NK-92 (cell line): Measurements from ENCODE around the gene CD79B.
"Not testable (repeated sequence)": the region's sequence is repeated elsewhere in the genome, so short reads cannot be mapped to it uniquely, and the experiment has no call there.

ENCODE experiments used
- DNase-seq: peaks from one replicate; lab custom pipeline; 2025; ENCODE audit not compliant: unreplicated experiment; lab: John Stamatoyannopoulos, UW

Gene CD79B

DNA sequence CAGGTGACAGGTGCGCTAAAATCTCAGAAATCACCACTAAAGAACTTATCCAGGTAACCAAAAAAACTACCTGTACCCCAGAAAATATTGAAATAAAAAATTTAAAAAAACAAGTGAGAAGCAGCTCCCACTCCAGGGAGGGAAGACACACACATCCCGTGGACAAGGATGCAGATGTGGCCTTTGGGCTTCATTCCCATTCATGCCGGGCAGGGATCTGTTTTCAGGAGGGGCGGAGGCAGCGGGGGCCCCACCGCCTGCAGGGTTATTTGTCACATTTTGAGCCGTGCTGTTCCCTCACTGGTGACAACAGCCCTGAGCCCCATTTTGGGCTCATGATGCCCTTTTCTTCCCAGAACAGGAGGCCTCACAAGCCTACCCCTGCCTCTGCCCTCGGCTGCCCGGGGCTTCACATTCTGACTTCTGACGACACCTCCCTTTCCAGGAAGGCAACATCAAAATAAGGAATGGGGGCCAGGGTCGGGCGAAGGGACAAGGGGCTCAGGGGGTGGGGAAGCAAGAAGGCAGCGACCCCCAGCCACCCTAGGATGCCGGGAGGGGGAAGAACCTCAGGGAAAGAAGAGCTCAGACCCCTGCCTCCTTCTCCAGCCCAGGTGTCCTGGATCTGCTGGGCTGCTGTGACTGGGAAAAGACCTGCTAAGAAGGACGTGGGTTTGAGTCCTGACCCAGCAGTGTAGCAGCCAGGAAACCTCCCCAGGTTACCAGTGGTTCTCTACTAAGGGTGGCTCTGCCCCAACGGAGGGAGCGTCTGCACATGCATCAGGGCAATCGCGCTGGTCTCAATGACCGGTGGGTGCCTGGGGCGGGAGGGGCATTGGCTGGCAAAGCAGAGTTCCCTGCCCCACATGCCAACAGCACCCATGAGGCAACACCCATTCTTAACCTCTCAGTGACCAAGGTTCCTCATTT, 2.3 kb upstream of the CD79B start:
- DNase-seq, result no peak

DNA sequence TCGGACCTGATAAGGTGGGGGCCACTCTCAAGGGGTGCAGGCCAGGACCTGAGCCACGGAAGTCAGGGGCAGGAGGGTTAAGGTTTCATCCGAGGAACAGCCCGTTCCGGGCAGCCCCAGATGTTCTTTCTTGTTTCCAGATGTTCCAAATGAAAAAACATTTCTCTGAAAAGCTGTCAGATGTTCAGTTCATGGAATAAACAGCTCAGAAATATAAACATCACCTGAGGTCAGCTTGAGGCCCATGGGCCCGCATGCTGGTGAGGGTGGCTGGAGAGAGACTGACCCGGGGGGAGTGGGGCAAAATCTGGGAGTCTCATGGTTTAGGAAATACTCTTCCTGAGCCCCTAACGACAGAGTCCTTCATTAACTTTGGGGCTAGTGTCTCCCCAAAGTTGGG, 1.5 kb upstream of the CD79B start:
- no peak for DNase-seq

DNA sequence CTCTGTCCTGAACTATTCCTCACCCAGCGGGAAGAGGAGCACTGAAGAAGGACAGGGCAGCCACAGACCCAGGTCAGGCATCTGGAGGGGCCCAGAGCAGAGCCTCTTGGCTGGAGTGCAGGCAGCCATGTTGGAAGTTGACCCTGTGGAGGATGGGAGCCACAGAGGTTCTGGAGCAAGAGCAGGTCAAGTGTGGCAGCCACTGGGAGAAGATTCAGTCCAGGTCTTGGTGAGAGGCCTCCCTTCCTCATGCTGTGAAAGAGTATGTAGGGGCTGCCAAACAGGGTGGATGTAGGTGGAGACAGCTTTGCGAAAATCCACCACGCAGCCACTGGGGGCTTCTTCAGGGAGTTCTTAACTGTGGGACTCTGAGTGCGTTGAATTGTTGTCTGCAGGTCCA, 590 bp upstream of the CD79B start:
- no peak for DNase-seq

DNA sequence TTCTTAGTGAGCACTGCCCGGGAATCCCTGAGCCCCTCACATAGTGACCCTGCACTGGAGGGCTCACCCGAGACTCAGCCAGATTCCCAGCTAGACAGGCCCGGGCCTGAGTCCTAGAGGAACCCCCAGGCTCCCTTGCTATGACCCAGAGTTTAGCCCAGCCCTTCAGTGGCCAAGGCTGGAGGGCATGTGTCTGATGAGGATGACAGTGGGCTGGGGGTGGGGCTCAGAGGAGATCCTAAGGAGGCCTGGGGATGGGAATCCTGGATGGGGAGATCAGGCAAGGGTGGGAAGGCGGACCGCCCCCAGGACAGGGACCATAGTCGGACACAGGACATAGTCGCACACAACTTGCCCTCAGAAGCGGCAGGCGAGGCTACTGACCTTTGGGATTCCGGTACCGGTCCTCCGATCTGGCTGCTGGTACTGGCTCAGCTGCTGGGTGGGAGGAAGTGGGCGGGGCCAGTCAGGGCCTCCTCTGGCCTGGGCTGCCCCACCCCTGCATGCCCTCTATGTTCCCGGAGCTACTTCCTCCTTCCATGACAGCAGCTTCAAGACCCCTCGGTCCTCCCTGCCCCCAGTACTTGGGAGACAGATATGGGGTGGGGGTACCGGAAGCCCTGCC, 1.1 kb downstream of the CD79B start:
- DNase-seq, result no peak

DNA sequence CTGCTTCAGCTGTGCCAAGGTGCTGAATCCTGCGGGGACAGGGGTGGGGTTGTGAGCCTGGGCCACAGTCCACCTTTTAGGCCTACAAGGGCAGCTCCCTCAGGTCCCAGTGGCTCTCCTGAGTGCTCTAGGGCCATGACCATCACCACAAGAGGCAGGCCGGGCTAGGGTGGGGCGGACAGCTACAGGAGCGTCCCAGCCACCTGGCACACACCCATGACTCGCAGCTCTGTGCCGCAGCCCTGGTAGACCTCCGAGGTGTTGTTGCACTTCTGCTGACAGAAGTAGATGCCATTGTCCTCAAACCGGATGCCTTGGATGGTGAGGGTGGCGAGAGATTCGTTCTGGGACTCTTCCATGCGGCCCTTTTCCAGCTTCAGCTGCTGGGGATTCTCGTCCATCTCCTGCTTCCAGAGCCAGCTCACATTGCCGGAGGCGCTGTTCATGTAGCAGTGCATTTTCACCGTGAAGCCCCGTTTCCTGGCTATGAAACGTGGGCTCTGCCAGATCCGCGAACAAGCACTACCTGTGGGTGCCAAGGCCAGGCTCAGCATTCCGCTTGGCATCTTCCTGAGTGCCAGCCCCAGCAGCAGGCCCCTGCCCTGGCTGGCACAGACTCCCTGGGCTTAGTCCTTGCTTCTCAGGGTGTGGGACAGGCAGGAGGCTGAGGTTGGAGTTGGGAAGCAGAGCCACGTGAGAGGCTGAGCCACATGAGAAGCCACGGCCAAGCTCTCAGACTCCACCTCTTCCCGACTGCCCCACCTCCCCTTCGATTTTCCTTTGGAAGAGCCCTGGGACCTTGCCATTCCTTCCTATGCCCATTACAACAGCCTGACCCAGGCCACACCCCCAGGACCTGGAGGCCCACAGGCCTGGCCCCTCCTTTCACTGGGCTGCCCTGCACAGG, 2.0 kb downstream of the CD79B start:
- no peak for DNase-seq

DNA sequence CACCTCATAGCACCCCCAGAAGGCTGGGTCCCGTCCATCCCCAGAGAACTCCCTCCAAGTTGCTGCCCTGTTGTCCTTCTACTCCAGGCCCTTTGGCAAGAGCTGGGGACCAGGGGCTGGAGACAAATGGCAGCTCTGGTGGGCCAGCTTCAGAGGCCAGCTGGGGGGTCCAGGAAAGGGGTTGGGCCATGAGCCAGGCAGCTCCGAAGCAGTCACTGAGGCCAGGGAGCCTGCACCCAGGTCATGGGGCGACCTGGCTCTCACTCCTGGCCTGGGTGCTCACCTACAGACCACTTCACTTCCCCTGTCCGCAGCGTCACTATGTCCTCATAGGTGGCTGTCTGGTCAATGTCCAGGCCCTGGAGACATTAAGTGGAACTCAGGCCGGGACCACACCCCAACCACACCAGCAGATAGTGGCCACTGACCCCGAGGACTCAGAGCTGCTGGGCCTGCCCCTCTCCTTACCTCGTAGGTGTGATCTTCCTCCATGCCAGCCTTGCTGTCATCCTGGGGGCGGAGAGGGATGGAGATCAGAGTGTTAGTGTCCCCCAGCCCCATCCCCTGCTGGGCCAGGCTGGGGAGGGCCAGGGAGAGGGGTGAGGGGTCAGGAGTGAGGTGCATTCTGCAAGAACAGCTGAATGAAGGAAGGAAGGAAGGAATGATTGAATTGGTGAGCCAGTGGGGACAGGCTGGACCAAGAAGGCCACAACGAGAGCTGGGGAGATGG, 3.0 kb downstream of the CD79B start:
- DNase-seq, result no peak

DNA sequence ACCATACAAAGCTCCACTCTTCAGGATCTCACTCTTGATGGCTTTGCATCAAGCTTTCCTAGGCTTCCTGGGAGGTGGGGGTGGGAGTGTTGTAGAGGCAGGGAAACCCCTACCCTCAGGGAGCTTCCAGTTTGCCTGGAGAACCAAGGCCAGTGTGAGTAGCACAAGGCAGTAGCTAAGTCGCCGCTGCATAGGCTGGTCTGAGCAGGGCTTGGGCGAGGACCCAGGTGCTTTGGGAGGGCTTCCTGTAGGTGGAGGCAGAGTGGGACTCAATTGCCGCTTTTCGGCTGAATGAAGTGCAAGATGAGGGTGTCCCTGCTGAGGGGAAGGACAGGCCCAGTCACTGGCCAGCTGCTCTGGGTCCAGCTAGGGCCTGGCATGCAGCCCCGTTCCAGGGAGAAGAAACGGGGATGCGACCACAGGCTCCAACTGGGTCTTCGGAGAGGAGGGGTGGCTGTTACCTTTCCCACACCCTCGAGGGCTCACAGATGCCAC, 3.9 kb downstream of the CD79B start:
- no peak for DNase-seq

DNA sequence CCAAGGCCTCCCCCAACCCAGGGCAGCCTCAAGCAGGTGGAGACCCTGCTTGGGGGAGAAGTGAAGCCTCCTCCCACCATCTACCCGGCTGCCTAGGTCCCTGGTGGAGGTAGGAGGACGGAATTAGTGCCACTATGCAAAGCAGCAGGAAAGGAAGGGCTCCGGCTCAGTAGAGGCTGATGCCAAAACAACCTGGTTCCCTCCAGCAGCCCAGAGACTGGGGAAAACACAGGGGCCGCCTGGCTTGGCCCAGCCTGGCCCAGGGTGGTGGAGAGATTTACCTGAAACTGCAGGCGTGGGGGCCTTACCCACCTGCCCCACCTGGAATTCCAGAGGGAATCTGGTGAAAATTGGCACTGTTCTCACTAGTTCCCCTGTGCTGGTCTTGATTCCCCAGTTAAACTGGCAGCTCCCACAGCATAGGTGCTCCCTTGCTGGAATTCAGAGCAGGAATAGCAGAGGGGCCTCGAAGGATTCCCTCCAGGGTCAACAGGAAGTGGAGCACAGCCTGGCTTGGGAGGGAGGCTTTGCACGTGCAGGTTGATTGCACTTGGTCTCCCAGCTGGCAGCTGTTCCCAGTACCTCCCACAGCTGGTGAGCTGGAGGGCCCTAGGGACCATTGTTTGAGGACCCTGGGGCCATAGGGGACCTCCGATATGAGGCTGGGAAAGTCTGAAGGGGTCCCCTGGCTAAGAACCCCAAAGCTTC, 4.5 kb downstream of the CD79B start:
- DNase-seq, result no peak

DNA sequence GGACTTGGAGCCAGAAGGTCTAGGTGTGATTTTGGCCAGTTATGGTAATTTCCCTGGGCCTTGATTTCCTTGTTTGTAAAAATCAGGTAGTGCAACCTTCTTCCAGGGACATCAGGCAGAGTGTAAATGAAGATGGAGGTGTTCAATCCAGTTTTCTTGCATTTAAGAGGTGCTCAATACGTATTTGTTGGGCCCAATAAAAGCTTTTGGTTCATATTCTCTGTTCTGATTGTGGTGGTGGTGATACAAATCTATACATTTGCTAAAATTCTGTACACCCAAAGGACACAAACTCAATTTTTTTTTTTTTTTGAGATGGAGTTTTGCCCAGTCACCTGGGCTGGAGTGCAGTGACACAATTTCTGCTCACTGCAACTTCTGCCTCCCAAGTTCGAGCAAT, 6.0 kb downstream of the CD79B start:
- no peak for DNase-seq

DNA sequence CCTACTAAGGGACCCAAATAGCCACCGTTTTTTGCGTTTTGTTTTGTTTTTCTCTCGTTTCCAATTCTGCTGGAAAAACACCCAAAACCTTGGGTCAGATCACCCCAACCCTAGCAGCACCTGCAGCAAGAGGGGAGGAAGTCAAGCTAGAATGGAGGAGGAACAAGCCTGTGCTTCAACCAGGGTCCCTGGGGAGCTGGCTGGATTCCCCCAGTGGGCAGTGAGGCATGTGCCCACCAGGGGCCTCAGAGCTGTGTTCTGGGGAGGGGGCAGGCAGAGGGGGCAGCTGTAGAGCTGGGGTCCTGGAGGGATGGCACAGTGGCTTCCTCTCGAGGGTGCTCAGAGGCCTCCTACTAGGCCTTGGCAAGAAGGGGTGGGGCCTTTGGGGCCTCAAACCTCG, 6.5 kb downstream of the CD79B start:
- DNase-seq, result no peak

DNA sequence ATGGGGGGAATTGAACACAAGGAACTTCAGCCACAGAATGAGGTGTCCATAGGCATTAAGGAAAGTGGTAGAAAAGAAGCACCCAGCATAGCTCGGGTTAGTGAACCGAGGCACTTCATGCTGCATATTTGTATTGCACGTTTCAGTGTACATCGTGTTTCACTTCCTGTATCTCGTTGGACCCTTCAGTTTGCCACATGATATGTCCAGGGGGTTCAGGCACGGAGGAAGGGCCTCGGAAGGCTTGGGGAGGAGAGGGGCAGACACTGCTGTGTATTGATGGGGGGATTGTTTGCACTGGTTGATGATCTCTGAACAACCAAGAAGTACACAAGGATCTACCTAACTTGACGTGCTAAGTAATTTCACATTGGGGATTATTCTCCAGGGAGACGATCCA, 9.7 kb downstream of the CD79B start:
- not testable (repeated sequence) for DNase-seq

DNA sequence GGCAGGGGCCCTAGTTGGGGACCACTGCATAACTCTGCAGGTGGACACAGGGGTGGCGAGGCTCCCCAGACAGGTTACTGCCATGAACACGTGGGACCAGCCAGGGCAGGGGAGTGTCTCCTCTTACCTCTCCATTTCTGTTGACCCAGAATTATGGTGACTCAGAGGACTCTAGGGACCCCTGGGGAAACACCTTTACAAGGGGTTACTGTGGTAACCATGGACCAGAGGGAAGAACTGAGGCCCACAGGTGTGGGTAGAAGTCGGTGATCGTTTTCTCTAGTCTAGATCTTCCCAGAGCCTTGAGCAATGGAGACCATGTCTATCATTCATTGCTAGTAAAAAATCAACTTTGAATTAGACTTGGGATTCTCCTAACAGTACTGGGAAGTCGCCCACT, 11.4 kb downstream of the CD79B start:
- DNase-seq, result not testable (repeated sequence)

DNA sequence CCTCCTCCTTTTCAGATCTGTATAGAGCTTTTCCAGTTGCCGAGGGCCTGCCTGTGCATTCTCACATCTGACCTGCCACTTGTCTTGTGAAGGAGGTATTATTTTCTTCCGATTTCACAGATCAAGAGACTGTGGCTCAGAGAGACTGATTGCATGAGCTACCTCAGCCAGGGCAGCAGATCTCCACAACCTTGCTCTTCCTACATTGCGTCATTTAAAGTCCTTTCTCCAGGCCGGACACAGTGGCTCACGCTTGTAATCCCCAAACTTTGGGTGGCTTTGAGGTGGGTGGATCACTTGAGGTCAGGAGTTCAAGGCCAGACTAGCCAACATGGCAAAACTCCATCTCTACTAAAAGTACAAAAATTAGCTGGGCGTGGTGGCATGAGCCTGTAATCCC, 12.1 kb downstream of the CD79B start:
- DNase-seq, result not testable (repeated sequence)

DNA sequence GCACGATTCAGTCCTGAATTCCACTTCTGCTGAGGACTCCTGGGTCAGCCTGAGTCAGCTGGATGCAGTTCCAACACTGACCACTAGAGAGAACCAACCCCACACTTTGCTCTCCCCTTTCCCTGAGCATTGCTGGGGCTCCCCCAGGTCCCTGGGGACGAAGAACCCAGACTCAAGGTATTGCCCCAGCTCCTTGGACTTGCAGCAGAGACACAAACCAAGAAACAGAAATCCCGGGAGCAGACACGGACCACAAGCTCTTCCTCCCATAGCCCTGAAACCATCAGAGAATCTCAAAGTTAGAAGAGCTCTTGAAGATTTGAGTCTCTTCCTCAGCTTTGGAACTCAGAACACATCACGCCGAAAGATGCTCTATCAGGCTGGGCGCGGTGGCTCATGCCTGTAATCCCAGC, 12.8 kb downstream of the CD79B start:
- no peak for DNase-seq

DNA sequence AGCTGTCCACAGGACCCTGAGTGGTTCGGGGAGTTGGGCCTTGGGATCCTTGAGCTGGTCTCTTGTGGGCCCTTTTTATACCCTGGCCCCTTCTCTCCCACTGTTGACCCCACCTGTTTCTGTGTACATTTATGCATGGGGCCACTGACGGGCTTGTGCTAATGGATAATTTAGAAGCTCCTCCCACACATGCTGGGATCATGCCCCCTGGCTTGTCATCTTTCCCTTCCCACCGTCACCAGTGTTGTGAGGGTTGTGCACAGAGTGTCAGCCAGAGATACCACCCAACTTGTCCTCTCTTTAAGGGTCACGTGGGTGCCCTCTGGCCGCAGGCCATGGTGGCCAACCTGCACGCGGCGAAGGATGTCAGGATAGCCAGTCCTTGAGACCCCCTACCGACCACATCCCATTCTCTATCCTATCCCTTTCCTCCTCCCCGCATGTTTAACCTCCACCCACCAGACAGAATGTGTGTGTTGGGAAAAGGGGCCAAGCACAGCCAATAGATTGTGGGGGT, 13.3 kb downstream of the CD79B start, which contains the start of gene GH1:
Gene GH1 (minus strand): TSS at position 51 of the 517 bp plus-strand sequence. CDS start 63 bp downstream, outside the sequence.
- DNase-seq, result not testable (repeated sequence)

DNA sequence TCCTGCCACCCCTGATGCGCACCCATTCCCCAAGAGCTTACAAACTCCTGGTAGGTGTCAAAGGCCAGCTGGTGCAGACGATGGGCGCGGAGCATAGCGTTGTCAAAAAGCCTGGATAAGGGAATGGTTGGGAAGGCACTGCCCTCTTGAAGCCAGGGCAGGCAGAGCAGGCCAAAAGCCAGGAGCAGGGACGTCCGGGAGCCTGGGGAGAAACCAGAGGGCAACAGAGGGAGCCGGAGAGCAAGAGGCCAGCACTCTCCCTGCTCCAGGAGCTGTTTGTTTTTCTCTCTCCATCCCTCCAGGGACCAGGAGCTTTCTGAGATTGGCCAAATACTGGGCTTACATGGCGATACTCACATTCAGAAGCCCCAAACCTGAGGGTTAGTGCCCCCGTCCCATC, 13.8 kb downstream of the CD79B start:
- no peak for DNase-seq

DNA sequence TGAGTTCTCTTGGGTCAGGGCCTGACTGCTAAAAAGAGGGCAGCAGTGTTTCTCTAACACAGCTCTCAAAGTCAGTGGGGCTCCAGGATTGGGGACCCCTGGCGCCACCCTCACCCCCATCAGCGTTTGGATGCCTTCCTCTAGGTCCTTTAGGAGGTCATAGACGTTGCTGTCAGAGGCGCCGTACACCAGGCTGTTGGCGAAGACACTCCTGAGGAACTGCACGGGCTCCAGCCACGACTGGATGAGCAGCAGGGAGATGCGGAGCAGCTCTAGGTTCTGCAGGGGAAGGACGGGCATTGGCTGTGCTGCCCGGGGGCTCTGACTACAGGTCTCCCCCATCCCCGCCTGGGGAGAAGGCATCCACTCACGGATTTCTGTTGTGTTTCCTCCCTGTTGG, 14.5 kb downstream of the CD79B start:
- DNase-seq, result no peak

DNA sequence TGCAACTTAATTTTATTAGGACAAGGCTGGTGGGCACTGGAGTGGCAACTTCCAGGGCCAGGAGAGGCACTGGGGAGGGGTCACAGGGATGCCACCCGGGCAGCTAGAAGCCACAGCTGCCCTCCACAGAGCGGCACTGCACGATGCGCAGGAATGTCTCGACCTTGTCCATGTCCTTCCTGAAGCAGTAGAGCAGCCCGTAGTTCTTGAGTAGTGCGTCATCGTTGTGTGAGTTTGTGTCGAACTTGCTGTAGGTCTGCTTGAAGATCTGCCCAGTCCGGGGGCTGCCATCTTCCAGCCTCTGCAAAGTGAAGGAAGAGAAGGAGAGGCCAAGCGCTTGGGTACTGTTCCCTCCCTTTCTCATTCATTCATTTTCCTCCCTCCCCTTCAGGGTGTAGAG, 14.9 kb downstream of the CD79B start:
- not testable (repeated sequence) for DNase-seq

DNA sequence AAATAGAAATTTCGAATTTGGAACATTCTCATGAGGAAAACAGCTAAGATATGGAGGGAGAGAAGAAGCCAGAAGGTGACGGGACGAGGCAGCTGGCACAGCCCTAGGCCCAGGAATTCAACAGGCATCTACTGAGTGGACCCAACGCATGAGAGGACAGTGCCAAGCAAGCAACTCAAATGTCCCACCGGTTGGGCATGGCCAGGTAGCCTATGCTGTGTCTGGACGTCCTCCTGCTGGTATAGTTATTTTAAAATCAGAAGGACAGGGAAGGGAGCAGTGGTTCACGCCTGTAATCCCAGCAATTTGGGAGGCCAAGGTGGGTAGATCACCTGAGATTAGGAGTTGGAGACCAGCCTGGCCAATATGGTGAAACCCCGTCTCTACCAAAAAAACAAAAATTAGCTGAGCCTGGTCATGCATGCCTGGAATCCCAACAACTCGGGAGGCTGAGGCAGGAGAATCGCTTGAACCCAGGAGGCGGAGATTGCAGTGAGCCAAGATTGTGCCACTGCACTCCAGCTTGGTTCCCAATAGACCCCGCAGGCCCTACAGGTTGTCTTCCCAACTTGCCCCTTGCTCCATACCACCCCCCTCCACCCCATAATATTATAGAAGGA, 15.5 kb downstream of the CD79B start:
- no peak for DNase-seq
